Right renal pelvis (tissue), 4 donors: ENCODE data around the gene EHF. TPM values are rescaled to one million over a fixed set of nuclear protein-coding genes. Genes with fewer than 3 reads are reported as not detected.

Experiments used
- DNase-seq, 4 donors: peaks; one replicate each; pipeline ENCODE4 v3.0.0-alpha.2; 2013; ENCODE audit warnings: low read depth in 4 of 4, low spot score in 3 of 4, missing footprints in 1 of 4
- polyA plus RNA-seq, 4 donors: library from polyadenylated mRNA; unstranded; fragments of 120-200 nt; gene quantifications; one replicate each; pipeline ENCODE4 v1.2.1, GENCODE V29; 2013; ENCODE audit not compliant: insufficient read length in 4 of 4

The EHF gene
- polyA plus RNA-seq, 4 donors = 18.0 to 35.1 (median 26.4) TPM

DNA sequence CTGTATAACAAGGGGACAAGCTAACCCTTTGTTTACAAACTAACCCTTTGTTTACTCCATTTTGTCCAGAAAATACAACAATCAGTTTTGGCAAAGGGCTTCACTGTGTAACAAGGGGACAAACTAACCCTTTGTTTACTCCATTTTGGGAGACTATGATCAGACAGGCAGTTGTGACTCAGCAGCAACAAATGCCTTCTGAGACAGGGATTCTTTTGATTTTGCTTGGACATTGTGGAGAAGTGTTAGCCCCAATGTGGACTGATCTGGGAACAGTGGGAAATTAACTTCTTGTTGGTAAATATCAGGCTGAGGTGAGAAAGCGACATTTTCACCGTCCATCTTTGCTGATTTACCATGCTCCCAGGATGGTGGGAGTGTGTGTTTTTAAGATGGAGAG lies 983 bp downstream of the EHF start:
- no peak for DNase-seq

DNA sequence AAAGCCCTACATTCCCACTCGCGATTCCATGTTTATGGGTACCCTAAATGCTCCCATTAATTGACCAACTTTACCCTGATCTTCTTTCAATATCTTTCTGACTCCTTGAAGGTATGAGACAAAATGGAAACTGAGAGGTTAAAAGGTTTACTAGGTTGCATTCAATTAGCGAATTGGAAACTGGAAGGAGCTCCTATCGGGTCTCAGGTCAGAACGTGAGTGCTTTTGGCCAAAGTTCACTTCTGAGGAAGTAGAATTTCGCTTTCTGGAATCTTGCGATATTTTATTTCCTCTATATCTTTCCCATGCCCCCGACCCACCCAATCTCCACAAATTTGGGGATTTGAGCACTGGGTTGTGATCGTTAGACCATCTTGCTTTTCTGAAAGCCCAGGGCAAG lies 2.6 kb downstream of the EHF start:
- no peak for DNase-seq

DNA sequence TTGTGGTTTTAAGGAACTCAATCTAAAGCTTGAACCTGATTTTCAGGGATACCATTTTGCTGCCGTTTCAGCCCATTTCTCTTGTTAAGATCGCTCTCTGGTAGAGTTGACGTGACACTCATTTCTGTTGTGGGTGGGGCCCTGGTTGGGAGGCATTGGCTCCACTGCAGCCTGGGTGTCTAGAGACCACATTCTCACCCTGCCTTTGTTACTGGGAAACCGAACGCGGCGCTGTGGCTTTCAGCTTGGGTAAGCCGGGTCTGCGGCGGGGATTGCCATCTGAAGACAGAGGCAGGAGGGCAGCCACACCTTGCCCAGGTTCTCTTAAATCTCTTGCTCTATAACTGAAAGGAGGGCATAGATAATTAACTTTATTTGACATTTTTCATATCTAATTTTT lies 3.2 kb downstream of the EHF start:
- DNase-seq = no peak

DNA sequence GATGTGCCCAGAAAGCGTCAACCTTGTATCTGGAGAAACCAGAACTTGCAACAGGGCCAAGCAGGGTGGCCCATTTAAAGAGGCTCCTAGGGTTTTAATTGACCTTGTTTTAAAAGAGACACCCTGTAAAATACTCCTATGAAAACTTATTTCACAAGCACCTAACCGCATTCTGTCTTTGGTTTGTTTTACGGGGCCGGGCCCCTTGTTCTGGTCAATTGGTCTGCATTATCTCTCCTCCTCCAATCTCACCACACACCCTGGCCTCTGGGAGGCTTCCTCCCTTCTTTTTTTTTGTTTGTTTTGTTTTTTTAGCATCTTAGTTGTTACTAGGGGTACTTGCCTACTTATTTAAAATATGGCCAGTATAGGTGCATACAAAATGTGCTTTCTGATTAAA lies 4.7 kb downstream of the EHF start:
- no peak for DNase-seq

DNA sequence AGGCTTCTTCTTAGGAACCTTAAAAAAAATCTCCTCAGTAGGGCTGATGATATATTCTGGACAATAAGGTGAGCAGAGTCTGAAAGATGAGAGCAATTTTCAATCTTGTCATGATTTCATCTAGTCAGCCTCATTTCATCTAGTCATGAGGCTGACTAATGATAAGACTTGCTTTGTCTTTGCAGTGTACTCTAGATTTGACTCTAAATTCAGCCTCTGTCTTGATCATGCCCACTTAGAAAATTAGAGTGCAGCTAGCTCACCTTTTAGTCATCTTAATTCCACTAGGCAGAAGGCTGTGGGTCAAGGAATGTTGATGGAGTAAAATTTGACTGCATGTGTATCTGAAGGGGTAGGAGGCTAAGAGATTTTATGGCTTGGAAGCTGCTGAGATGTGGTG lies 5.5 kb downstream of the EHF start:
- DNase-seq = no peak

DNA sequence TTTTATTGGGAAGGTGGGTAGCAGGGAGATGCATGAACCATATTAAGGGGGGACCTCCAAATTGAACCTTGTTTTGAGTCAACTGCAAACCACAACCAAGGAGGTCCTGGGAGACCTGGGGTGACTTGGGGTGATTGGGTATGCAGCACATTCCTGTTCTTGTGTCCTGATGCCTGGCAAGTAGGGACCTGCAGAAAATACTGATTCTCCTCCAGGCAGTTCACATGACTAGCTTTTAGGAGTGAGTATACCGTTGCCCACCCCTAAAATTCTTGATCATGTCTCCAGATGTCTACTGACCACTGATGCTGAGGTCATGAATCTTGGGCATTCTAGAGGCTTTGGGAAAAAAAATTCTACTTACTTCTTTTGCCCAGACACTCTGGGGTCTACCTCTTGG lies 6.3 kb downstream of the EHF start:
- no peak for DNase-seq

DNA sequence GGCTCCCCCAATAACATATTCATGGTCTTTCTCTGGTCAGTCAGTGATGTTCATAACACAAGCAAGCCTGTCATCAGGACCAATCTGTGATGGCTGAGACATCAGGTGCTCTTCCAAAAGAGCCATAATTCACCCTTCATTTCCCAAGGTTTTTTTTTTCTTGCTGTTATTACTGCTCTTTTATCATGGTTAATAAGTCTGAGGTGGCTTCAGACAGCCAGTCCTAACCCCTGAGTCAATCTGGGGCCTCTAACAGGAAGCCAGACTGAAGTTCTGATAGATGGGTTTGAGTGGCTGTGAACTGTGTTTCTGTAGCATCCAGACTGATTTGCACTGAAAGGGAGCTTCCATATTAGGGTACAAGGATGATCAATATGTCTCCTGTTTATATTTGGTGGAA lies 8.8 kb downstream of the EHF start:
- no peak for DNase-seq

DNA sequence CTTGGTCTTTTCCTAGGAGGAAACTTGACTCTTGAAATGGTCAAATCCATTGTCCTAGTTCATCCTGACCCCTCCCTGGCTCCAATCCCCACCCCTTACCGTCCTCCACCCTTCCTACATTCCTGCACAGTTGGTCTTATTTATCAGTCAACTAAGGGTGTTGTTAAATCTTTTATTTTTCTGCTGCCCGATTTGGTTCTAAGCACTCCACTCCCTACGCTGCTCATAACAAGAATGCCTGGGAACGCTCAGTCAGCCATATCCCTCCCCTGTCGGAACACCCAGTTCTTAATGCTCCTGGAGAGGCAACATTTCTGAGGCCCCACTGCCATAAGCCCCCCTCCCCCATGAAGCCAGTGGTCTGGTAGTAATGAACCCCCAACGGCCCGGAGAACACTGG lies 9.7 kb downstream of the EHF start:
- no peak for DNase-seq

DNA sequence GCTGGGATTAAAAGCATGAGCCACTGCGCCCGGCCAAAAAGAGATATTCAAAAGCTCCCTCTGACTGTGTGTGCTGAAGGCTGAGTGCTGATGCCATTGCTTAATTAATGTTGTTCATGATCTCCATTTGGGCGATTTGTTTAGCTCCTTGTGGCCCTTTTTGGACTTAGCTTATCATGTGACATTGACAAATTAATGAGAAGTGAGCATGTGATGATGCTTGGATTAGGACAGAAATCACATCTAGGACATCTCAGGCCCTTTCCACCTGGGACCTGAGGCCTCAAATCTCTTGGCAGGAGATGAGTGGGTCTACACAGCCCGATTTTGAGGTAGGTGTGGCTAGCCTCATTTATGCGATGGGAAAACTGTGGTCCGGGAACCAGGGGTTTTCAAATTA lies 10.4 kb downstream of the EHF start:
- DNase-seq = no peak

DNA sequence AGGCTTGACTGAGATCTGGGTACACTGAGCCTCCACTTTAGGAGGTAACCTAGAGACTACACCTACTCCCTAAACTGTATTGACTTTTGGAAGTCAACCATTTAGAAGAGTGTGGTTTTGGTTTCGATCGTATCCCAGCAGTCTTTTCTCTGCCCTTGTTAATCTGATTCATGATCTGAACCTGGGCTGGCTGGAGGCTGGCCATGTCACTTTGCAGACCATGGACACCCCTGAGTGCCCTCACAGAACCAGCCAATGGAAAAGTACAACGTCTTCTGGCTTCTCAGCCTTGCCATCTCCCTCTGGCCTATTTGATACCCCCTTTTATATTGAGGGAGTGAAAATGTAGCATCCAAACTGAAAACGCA lies 10.8 kb downstream of the EHF start:
- DNase-seq = no peak

DNA sequence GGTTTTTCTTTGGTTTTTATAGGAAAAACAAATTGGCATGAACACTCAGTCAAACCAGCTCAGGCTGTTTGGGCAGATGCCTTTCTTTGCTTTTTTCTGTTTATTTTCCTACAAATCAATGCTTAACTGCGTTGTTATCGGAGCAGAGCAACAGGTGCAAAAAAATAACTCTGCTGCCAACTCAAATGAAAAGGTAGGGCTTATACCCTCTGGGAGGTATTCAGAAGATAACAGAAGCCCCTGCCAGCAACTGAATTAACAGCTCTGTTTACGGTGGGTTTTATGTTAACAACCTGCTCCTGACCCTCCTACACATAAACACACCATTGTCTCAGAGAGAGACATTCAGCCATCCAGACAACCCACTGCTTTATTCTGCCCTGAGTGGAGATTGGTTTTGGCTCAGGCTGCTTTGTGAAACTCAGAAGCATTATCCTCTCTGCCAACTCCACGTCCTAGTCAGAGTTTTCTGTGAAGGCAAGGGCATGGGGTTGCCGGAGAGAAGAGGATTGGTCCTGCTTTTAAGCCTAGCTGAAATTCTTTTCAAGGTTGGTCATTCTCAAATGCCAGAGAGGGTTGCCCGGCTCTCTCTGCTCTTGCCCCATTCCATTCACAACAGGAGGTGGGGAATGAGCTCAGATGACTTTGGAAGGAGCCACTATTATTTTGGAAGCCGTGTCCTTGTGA lies 11.4 kb downstream of the EHF start:
- DNase-seq = no peak

DNA sequence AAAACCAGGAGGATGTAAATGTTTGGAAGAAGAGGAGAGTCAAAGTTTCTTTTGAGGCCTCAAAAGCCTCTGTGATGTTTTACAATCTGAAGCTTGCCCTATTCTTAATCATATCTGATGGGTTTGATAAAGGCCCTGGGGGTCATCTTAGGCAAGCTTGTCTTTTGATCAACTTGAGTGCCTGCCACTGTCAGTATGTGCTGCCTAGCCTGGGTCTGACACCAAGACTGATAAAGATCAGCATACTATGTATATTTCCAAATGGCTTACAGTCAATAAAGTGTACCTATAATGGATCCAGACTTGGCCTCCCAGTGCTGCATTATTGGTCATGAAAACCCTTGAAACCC lies 12.7 kb downstream of the EHF start:
- DNase-seq = no peak

DNA sequence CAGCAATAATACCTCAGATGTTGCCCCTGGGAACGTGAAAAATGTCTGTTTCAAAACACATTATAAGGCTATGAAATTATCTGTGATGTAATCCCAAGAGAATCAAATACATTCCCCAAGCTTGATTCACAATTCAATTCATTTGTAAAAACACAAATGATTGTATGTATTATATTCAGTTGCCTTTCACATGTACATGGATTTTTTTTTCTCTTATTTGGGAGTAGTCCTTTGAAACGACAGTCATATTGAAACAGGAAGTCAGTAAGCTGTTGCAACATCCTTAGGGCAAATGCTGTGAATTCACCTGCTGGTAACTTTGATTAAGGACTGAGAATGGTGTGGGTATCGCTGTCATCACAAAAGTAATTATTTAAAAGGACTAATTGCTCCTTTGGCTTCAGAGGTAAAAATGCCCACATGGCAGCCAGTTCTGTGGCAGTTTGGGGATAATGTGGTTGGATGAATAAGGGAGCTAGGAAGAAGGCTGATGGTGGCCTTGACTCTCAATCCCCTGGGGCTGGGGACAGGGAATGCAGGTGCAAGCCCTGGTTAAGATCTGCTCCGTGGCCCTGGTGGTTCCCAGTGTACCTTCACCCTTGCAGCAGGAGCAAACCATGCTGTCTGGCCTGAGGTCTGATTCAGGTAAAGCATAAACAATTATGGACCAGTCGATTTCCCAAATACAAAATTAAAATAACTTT lies 13.2 kb downstream of the EHF start:
- DNase-seq = no peak

DNA sequence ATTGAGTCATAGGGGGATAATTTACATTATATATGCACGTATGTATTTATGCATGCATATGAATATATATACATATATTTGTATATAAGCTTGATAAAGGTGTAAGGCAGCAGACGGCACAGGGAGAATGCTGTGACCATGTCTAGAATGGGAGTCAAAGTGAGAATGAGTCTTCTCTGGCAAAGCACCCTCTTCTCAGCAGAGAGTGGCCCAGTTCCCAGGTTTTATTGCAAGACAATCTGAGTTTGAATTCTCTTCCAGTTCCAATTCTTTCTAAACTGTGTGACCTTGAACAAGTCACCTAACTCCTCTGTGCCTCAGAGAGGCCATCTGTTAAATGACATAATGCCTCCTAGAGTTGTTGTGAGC lies 13.8 kb downstream of the EHF start:
- no peak for DNase-seq

DNA sequence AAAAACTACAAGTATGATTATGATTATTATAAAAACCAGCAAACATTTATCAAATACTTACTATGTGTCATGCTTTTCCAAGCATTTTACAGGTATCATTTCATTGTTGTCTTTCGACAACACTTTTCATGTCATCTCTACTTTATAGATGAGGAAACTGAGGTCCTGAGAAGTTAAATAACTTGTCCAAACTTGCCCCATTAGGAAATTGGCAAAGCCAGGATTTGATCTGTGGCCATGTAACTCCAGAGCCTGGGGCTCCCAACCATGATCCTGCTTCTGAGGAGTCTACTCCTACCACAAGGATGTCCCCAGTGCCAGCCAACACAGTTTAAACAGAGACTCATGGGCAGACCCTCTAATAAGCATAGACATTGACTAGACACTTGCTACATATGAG lies 15.2 kb downstream of the EHF start:
- DNase-seq = no peak

DNA sequence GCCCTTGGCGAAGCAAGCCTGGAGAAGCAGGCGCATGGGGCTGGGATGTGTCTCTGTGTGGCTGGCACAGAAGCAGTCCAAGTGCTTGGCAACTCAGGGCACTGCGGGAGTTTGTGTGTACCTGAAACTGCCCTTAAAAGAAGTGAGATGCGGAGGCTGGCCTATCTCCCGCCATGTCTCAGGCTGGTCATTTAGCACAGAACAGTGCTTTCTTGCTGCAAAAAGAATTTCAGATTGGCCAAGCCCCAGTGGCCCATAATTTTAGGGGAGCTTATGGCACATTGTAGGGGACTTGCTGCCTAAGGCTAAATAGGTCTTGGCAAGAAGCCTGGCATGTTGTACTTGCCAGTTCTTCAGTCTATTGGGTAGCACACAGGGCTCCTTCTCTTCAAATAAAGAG lies 16.4 kb downstream of the EHF start:
- DNase-seq = no peak

DNA sequence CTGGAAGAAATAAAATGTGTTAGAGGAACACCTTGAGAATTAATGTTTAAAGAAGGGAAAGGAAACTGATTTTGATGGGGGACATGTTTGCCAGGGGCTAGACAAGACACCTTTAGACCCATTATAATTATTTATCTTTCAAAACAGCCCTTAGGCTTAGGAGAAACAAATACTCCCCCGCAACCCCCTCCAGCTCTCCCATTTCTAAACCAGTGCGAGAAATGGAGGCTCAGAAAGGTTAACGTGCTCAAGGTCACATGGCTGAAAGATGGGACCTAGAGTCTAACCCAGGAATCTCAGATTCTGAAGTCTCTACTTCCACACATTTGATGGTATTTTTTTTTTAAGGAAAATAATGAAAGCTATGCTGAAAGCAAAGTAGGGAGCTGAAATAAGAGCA lies 18.0 kb downstream of the EHF start:
- DNase-seq = no peak

DNA sequence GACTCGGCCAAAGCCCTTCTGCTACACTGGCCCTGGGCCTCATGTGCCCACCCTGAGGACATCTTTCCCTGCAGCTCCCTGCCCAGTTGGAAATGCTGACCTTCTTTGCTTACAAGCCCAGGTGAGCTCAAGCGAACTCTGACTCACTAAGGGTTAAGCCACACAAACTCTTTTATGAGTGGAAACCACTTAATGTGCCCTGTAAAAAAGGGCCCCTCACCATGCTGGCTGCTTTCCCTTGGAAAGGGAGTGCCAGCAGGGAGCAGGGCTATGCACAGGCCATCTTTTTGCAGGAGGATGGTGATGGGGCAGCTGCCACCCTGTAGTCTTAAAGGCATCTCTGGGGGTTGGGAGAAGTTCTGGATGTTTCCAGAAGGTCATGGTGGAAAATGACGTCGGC lies 18.7 kb downstream of the EHF start:
- DNase-seq = no peak

DNA sequence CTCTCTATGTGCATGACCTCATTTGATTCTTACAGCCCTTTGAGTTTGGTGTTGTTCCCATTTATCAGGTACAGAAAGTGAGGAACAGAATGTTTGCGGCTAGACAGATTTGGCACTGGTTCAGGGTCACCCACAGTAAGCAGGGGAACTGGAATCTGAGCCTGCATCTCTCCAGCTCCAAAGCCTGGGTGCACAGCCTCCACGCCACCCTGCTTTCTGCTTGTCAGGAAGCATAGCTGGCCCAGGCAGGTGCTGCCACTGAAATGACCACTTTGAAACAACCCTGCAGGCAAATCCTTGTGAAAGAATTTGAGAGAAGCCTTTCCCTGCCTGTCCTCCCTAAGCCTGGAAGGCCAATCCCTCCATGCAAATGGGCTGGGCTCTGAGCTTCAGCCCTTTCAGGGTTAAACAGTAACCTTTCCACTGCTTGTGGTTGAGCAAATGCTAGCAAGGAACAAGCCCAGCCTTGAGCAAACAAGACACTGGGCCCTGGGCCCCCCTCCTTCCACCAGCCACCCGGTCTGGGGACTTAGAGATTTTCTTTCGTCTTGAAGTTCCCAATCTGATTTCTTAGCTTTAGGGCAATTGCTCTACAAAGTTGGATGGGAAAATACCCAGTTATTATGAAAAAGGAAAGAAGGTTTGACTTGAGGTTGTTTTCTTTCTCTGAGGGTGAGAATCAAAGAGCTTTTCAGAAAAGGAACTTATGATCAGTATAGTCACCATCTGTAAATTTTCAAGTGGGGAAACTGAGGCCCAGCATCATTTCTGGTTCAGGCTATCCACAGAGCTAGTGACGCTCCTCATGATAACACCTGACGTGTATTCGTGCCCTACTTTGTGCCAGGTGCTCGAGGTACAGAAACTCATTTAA lies 19.4 kb downstream of the EHF start:
- DNase-seq = no peak

DNA sequence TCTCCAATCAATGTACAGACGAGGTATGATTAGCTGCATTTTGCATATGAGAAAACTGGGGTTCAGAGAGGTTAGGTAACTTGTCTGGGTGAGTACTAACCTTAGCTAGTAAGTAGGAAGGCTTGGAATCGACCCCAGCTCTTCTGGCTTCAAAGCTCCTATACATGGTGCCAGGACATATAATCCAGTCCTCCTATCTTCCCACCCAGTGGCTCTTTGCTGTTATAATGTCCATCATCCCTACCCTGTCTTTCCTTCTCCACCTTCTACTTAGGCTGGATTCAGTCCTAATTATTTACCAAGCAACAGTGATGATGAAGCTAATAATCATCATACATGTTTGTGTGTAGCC lies 20.0 kb downstream of the EHF start:
- DNase-seq = no peak

DNA sequence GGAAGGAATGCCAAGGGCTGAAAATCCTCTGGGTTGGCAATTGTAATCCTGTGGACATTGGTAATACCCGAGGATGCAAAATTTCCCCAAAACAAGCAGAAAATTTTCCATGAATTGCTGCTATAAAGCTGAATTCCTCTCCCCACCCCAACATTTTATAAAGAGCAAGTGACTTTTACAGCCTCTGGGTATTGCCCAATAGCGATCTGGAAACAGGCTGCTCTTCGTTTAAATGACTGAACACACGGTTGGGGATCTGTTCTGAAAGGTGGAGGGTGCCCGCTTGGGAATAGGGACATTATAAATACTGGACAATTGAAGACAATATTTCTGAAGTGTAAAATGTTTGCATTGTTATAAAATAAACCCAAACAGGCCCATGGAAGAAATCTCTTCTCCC lies 20.6 kb downstream of the EHF start:
- DNase-seq = no peak

DNA sequence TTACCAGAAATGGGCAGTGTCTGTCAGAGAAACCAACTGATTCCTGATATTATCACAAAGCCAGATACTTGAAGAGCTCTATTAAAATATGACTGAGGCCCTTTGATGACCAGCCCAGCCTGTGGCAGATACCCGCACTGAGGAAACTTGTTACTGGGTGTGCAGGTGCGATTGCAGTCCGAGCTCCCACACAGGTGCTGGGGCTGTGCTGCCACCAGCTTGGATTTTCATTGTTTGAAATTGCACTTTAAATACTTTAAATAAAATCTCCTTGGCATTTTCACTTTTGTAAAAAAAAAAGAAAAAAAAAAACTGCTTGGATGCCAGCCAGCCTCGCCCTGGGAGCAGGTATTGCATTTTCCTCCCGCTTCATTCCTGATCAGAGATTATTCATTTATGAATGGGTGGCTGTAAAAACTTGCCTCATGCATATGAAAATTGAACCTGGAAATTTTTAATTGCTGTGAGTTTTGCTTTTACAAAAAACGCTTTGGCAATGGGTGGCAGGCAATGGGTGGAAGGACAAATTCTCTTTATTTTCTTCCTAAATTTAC lies 21.2 kb downstream of the EHF start:
- no peak for DNase-seq
